ENCODE measurements around the gene OGA. TPM values are rescaled to one million over a fixed set of nuclear protein-coding genes. Genes with fewer than 3 reads are reported as not detected.

The OGA gene
- 77.6 TPM for total RNA-seq
- long read RNA-seq, full-length matches to known transcripts: 29 of 76 reads
- long read RNA-seq, partial matches to known transcripts: 34 of 76 reads
- long read RNA-seq, other reads (novel, unspliced or antisense): 13 of 76 reads

DNA sequence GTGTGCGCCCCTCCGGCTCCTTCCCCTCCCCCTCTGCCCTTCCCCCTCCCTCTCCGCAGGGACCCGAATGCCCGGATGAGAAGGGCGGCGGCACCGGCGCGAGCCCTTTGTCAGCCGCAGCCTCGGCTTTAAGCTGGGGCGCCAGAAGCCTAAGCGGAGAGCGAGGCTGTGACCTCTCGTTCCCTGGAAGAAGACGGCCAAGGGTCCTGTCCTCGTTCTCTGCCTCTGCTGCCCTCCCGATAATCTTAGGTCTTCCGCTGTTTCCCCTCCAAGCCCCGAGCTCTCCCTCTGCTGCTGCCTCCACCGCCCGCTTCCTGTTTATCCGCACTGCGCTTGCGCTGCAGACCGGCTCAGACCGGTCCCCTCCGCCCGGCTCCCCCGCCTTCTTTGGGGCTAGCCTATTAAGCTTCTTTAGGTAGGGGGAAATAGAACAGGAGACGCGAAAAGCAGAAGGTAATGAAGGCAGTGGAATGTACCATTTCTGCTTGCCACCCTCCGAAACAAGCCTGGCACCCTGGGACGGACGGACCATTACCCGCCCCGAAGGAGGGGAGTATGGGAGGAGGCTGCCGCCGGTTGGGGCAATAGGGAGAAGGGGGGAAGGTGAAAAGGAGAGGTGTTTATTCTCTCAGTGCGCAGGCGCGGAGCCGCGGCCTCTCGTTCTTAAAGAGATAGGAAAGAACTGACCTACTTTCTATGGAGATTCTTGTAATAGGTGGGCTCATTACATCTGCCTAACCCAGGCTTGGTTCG lies at the start of gene OGA:
TSS of gene OGA (minus strand) at position 326 of the 753 bp plus-strand sequence. CDS start 422 bp downstream, outside the sequence.
- DNase-seq (ENCODE audit: low spot score): peak; percentile 99
- intact Hi-C loops (cut with DNase I): loop anchor here (2.0 kb wide), 1 partner anchor 35 kb away; the partner anchor contains the start of gene NPM3

DNA sequence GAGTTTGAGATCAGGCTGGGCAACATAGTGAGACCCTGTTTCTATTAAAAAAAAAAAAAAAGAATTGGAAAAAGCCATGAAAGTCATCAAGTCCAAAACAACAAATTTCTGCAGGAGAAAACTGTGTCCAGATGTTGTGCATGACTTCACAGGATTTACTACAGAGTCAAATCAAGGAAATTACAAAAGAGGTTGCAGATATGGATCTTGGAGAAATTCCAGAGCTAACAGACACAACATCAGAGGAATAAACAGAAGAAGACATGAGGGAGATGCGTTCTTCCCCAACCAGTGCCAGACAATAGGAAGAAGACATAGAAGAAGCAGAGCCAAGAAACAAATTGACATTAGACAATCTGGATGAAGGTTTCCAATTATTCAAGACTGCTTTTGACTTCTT lies 49.7 kb upstream of the OGA start:
- DNase-seq (ENCODE audit: low spot score): no peak

DNA sequence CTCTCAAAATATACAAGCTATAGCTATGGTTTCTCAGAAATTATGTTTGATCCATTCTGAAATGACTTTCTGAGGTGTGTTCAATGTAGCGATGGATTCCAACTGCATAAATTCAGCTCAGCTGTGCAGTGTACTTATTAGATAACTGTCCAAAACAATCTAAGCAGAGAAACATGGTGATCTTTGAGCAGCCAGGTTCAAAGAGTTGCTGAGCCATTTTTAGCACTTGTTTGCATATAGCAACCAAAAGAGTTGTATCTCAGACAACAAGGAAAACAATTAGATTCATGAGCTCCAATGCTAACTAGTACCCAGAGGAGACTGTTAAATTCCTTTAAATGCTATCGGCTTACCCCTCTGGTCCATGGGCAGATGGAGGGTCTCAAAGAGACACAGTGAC lies 41.3 kb upstream of the OGA start:
- DNase-seq (ENCODE audit: low spot score): no peak
- intact Hi-C loops (cut with DNase I): no loop called here

More for the DNA sequence above, 49.7 kb upstream of the OGA start:
- intact Hi-C loops (cut with DNase I): no loop called here

DNA sequence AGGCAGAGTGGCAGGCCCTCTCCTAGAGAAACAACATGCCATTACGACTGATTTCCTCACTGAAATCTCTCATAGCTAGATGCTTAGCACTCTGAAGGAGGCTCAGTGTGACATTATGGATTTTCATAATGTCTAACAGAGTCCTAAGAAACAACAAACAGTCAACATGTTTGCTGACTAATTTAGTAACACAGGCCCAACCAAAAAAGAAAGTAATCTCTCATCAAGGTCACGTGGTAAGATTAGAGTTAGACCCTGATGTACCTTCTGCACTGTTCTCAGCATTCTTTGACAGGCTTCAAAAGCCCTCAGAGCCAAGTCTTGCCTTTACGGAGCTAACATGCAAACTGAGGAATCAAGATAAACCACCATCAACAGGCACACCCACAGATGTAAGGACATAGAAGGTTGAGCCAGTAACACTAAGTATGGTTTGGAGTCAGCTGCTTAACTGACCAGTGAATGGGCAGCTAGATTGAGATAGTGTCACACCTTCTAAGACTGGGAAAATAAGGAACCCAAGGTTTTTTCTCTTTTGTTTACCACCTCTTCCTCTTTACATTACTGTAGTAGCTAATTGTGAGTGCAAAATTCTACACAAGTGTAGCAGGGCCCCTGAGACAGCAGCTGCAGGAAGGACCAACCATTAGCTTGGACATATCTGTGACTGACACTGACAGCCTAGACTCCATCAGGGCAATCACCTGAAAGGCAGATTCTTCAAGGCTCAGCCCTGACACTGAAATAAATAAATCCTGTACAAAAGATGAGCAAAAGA lies 40.7 kb upstream of the OGA start:
- intact Hi-C loops (cut with DNase I): no loop called here
- DNase-seq (ENCODE audit: low spot score): no peak

GRCh38 chr10:101857802-101858476 lies 39.7 kb upstream of the OGA start:
- intact Hi-C loops (cut with DNase I): no loop called here
- no peak for DNase-seq (ENCODE audit: low spot score)

DNA sequence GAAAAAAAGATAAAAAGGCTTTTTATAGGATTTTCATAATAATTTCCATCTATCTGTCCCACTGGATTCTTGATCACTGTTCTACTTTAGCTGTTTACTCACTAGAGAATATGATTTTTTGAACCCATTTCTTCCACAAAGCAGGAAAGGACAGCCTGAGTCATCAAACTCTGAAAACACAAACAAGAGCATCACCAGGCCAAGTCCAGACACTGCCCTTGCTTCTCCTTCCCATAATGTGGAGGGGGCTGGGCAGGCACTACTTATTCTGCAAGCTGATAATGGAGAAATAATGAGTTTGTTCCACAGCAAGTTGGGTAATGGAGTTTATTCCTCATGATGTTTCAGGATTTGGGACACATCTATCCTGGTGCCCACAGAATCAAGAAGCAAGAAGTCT lies 38.4 kb upstream of the OGA start:
- no peak for DNase-seq (ENCODE audit: low spot score)
- intact Hi-C loops (cut with DNase I): no loop called here

GRCh38 chr10:101851411-101852116 lies 33.3 kb upstream of the OGA start:
- intact Hi-C loops (cut with DNase I): no loop called here
- no peak for DNase-seq (ENCODE audit: low spot score)

DNA sequence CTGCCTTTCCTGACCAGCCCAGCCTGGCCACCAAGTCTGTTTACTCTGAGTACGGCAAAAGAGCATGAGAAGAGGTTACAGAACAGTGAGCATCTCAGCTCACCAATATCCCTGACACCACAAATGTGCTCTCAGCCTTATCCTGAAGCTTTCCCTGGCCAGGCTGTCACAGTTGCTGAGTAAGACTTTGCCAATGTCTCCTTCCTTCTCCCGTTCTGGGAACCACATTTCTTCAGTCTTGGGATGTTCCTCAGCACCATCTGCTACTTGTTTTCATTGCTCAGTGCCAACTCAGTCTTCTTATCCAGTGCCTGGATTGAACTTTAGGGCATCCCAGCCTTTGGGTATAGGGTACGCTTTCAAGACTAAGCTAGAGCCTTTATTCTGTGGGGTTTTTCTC lies 32.5 kb upstream of the OGA start:
- intact Hi-C loops (cut with DNase I): no loop called here
- no peak for DNase-seq (ENCODE audit: low spot score)

DNA sequence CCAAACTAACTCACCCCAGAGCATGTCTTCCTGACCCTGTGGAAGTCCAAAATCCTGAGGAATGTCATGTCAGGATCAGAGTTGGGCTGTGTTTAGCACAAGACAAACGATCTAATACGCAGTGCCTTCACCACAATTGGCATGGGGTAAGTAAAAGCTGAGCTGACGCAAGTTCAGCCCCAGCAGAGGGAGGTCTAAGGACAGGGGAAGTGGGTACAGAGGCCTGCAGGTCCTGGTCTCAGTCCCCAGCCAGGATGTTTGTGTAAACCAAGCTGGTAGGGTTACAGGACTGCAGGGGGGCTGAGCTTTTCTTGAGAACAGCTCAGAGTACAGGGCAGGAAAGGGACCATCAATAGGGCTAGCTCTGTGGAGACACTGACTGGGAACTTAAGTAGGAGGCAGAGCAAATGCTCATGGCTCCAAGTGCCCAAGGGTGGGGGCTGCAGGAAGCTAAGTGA lies 30.7 kb upstream of the OGA start:
- peak; percentile 71 for DNase-seq (ENCODE audit: low spot score)
- intact Hi-C loops (cut with DNase I): no loop called here

GRCh38 chr10:101848408-101848807 lies 30.2 kb upstream of the OGA start:
- intact Hi-C loops (cut with DNase I): no loop called here

DNA sequence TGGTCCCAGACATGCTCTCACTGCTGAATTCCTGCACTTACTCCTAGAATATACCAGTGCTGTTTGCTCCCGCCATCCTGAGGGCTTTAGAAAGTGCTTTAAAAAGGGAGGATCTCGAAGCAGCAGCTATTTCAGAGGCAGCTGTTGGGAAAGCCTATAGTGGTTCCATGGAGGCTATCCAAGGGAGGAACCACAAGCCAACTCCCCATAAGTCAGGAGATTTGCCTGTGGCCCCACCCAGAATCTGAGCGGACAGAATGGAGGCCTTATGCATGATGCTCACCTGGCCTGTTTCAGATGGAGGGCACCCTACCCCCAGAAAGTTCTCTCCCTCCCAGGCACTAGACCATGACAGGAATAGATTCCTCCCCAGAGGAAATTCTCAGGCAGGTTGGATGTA lies 27.6 kb upstream of the OGA start:
- DNase-seq (ENCODE audit: low spot score): peak; percentile 44
- intact Hi-C loops (cut with DNase I): no loop called here

More at GRCh38 chr10:101848408-101848807, 30.2 kb upstream of the OGA start:
- DNase-seq (ENCODE audit: low spot score): peak; percentile 62

DNA sequence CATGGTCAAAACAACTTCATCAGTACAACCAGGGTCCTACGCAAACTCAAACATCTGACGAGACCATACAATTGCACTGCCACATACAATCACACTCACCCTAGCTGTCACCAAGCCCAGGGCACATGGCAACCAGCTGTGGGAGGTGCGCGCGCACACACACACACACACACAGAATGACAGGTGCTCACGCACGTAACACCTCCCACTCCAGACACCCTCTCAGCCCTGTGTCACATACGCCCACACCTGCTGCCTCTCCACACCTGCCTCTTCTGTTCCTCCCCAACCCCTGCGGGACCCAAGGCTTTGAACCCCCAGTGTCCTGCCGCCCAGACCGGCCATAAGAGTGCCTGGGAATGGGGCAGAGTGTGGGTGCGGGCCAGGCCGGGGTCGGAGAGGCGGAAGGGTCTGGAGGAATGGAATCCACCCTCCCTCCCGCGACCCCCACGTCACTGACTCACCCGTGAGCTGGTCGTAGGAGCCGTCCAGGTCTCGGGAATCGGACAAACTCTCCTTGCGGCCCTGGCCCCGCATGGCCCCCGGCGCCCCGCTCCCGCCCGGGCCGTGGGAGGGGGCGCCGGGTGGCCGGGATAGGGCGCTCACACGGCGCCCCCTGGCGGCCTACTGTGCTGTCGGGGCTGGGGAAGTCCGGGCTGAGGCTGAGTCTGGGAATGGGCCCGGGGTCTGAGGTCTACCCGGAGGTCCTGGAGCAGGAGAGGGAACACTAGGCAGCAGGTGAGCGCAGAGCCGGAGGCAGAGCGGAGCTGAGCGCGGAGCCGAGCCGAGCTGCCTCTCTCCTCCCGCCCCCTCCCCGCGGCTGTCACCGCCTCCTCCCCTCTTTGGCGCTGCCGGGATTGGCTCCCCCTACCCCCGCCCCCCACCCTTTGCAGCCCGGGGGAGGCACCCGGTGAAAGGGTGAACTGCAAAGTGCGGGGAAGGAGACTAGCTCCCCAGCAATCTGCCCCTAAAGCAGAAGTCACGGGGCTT lies 25.1 kb upstream of the OGA start, which contains the start of gene KCNIP2:
TSS of gene KCNIP2 (minus strand) at position 769 of the 990 bp plus-strand sequence. CDS start at position 537, 232 bp downstream.
- peak; percentile 78 for DNase-seq (ENCODE audit: low spot score)
- intact Hi-C loops (cut with DNase I): loop anchor here (5.0 kb wide), 1 partner anchor 44 kb away; no protein-coding TSS in a partner anchor

DNA sequence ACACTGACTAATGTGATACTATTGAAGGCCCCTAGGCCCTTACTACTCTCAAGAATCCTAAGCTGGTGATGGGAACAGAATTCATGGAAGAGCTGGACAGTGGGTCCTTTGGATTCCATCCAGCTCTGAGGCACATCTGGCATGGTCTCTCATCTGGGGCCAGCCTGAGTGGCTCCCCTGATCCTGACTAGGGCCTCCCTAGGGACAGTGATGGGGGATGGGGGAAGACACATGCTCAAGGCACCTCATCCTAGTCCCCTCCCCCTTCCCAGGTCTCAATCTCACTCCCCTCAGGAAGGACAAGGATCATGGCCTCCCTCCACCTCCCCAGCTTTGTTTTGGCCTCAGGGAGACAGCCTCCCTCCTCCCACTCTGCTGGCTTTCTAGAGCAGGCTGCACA lies 23.6 kb upstream of the OGA start:
- no peak for DNase-seq (ENCODE audit: low spot score)
- intact Hi-C loops (cut with DNase I): loop anchor here (2.0 to 5.0 kb wide), 2 partner anchors 45 to 169 kb away; no protein-coding TSS in a partner anchor

DNA sequence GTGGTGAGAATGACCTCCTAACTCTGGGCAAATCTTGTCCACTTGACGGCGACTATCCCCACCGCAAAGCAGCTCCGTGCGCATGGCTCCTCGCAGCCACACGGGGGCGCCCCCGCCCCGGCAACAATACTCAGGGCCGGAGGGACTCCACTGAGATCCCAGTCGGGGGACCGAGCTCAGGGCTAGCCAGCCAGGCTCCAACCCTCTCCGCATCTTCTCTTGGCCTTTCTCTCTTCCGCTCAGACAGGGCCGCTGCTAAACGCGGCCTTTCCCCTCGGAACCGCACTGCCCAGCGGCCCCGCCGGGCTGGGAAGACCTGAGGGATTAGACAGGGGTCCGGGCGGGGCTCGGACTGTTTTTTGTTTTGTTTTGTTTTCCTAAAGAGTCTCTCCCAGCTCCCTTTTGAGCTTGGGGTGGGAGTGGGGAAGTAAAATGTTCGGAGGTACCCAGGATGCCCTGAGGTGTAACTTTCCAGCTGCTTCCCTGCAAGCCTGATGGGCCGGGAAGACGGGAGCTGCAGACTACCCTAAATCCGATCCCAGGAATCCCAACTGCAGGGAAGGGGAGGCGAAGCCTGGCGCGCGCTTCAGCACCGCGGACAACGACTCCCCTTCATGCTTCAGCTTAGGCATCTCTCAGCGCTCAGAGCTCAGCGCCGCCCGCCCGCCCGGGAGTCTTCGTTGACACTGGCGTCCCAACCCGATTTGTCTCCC lies 22.7 kb upstream of the OGA start:
- intact Hi-C loops (cut with DNase I): loop anchor here (2.0 to 5.0 kb wide), 2 partner anchors 46 to 170 kb away; no protein-coding TSS in a partner anchor
- DNase-seq (ENCODE audit: low spot score): peak; percentile 93

DNA sequence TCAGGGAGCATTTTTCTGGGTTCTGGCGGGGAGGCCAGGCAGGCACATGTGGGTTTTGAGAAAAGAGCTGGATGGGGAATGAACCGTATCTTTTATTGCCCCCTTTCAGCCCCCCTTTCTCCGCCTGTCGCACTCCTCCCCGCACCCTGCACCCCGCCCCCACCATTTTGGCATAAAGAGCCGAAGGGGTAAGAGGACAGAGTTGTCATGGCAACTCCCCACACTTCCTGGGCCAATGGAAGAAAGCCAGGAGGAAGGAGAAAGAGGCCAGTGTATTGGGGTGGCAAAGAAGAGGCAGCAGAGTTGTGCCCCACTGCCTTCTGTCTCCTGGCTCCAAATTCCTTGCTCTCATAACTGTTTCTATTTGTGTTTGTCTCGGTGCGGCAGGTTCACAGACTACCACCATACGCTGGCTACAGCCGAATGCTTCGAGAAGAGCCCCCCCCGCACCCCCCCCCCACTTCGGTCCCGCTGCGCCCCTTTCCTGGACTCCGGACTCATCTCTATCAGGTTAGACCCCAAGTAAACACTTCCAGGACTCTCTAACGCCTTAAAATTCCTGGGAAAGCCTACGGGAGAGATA lies 21.9 kb upstream of the OGA start:
- intact Hi-C loops (cut with DNase I): loop anchor here (2.0 to 5.0 kb wide), 2 partner anchors 47 to 171 kb away; no protein-coding TSS in a partner anchor
- DNase-seq (ENCODE audit: low spot score): no peak

DNA sequence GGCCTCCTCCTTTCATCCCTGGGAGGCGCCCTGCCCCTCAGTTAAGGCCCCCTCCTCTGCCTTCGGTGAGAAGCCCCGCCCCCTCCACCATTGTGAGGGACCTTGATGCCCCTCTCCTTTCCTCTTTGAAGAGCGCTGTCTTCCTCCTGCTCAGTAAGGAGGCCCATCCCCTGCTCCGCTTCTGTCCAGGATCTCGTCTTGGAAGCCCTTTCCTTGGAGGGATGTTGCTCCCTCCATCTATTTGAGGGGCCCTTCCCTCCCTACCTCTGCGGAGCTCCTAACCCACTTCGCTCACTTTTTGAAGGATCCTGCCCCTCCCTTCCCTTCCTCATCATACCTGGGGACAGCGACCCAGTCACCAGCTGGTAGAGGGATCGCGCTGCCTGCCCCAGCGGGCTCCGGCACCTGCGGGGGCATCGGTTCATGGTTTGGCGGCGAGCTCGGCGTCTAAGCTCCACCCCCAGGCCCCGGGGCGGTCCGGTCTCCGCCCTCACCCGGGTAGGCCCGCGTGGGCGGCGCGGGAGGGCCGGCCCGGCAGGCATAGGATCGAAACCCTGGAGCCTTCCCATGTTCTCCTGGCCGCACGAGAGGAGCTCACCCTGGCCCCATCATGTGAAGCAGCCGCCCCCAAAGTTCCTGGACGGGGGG lies 21.3 kb upstream of the OGA start:
- intact Hi-C loops (cut with DNase I): loop anchor here (2.0 to 5.0 kb wide), 2 partner anchors 48 to 171 kb away; no protein-coding TSS in a partner anchor
- DNase-seq (ENCODE audit: low spot score): peak; percentile 76

All from cardiac septum (tissue), 1 donor.